Upper lobe of left lung (tissue), 4 donors: ENCODE data around the gene TUT7.

ENCODE experiments used
- POLR2AphosphoS5 ChIP-seq, 2 donors: sonication (generic); formaldehyde crosslinking; IDR thresholded peaks; one replicate each; pipeline ENCODE4 v1.5.1; 2017; ENCODE audit warnings: antibody characterized with exemption in 2 of 2
- TF ChIP-seq, protein P1 (sequence below), 6 experiments: fragments of 450-650 bp in 4 of 6; fragments of 200-600 bp in 2 of 6; sonication (generic) in 2 of 6; IDR thresholded peaks; one replicate each; pipeline ENCODE4 v1.5.1; 2016 to 2019; ENCODE audit warnings: antibody characterized with exemption in 6 of 6

DNA sequence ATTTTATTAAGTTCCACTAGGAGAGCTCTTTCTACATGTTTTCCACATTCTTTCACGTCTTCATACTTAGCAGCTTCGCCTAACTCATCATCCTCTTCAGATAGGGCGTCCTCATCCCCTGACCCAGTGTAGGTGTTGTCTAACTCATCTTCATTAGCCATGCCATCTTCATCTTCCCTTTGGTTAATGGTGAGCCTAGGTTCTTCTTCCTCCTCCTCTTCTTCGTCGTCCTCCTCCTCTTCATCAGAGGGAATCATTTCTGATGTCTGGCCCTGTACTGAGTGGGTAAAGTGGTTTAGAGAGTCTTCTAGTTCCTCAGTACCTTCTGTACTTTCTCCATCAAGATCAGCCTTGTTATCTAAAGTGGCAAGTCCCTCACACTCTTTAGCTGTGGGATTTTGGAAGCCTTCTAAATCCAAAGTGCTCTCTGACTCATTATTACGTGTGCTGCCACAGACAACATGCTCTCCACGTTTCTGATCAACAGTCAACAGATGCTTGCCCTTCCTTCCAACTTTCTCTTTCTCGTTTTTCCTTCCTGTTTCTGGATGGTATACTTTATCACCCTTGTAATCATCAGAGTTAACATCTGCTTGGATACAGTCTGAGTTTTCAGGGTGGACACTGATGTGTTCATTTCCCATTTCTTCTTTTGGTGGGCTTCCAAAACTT is 31.1 kb downstream of the TUT7 start:
- TF ChIP-seq, protein P1, sequence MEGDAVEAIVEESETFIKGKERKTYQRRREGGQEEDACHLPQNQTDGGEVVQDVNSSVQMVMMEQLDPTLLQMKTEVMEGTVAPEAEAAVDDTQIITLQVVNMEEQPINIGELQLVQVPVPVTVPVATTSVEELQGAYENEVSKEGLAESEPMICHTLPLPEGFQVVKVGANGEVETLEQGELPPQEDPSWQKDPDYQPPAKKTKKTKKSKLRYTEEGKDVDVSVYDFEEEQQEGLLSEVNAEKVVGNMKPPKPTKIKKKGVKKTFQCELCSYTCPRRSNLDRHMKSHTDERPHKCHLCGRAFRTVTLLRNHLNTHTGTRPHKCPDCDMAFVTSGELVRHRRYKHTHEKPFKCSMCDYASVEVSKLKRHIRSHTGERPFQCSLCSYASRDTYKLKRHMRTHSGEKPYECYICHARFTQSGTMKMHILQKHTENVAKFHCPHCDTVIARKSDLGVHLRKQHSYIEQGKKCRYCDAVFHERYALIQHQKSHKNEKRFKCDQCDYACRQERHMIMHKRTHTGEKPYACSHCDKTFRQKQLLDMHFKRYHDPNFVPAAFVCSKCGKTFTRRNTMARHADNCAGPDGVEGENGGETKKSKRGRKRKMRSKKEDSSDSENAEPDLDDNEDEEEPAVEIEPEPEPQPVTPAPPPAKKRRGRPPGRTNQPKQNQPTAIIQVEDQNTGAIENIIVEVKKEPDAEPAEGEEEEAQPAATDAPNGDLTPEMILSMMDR (IDR thresholded peaks at IDR 0.05): no peak
- no peak for TF ChIP-seq POLR2AphosphoS5 (IDR thresholded peaks at IDR 0.05)
